Thoracic aorta (tissue), 2 donors: Measurements from ENCODE around the gene MYH6. TPM values are rescaled to one million over a fixed set of nuclear protein-coding genes. Genes with fewer than 3 reads are reported as not detected.
"Not testable (repeated sequence)": the region's sequence is repeated elsewhere in the genome, so short reads cannot be mapped to it uniquely, and the experiment has no call there.

Experiments
- ATAC-seq: fragments of 150-250 bp; one replicate; pipeline ENCODE4 v1.8.0; 2017; ENCODE audit warnings: low read depth; ENCODE audit not compliant: insufficient number of reproducible peaks, low FRiP score
- DNase-seq: peaks from one replicate; pipeline ENCODE4 v3.0.0-alpha.2; 2020; ENCODE audit warnings: low spot score
- H3K27ac ChIP-seq, 2 donors: fragments of 200-600 bp; sonication (generic); 1 replicate in 1 of 2; 2 replicates in 1 of 2; pipeline ENCODE4 v1.5.1; 2016; ENCODE audit warnings: mild to moderate bottlenecking in 2 of 2, moderate library complexity in 2 of 2
- H3K27me3 ChIP-seq: fragments of 200-600 bp; sonication (generic); replicated peaks from 2 replicates; pipeline ENCODE4 v1.6.0; 2016; ENCODE audit warnings: mild to moderate bottlenecking; ENCODE audit not compliant: insufficient read depth
- H3K36me3 ChIP-seq: fragments of 200-600 bp; sonication (generic); one replicate; pipeline ENCODE4 v1.5.1; 2016
- H3K4me1 ChIP-seq, 2 donors: fragments of 200-600 bp; sonication (generic); 1 replicate in 1 of 2; 2 replicates in 1 of 2; pipeline versions ENCODE4 v1.5.1 to v1.6.0; 2016; ENCODE audit warnings: low read depth in 2 of 2, mild to moderate bottlenecking in 1 of 2; ENCODE audit not compliant: control insufficient read depth in 1 of 2
- H3K4me3 ChIP-seq: fragments of 200-600 bp; sonication (generic); 2 replicates; pipeline ENCODE4 v1.5.1; 2016; ENCODE audit warnings: mild to moderate bottlenecking
- H3K9me3 ChIP-seq: fragments of 200-600 bp; sonication (generic); 2 replicates; pipeline ENCODE4 v1.5.1; 2016
- CTCF ChIP-seq: fragments of 200-600 bp; sonication (generic); IDR thresholded peaks from one replicate; pipeline ENCODE4 v1.5.1; 2019; ENCODE audit warnings: antibody characterized with exemption
- total RNA-seq, 2 donors: library from RNA; depleted of rRNA; stranded (reverse); fragments of >200 nt; gene quantifications; one replicate each; pipeline versions ENCODE4 v1.1.0 to v1.2.3, GENCODE V29; 2016

Gene MYH6
- not detected for total RNA-seq

GRCh38 chr14:23407516-23408306 is at the start of gene MYH6:
Gene MYH6 (minus strand): TSS chr14:23408273. CDS start chr14:23407223, 1,050 bp downstream.
- no peaks in the 10 kb centered on the region for H3K9me3 ChIP-seq
- DNase-seq (no peak), ATAC-seq (no peak)
- no peaks in the 10 kb centered on the region for H3K27me3 ChIP-seq
- H3K36me3 ChIP-seq: no peaks in the 10 kb centered on the region
- no peak within 1 kb of the TSS for H3K27ac ChIP-seq
- no peaks in the 10 kb centered on the region for H3K4me1 ChIP-seq
- TF ChIP-seq CTCF: no peak
- no peak within 1 kb of the TSS for H3K4me3 ChIP-seq

GRCh38 chr14:23456883-23457586 is 49.0 kb upstream of the MYH6 start:
- H3K27ac ChIP-seq, H3K36me3 ChIP-seq, H3K4me3 ChIP-seq, DNase-seq, H3K27me3 ChIP-seq, H3K9me3 ChIP-seq, H3K4me1 ChIP-seq, ATAC-seq: not testable (repeated sequence)

GRCh38 chr14:23454445-23454856 is 46.4 kb upstream of the MYH6 start:
- DNase-seq (no peak), ATAC-seq (no peak)
- Histone ChIP-seq H3K4me3 (no peak overlapping the region), H3K27me3 (no peaks in the 10 kb centered on the region), H3K4me1 (no peaks in the 10 kb centered on the region), H3K36me3 (no peaks in the 10 kb centered on the region), H3K9me3 (no peaks in the 10 kb centered on the region), H3K27ac (no peak overlapping the region)
- TF ChIP-seq CTCF: no peak

- no peaks in the 10 kb centered on the region for H3K27me3 ChIP-seq
- no peak overlapping the region for H3K4me3 ChIP-seq
- ATAC-seq: no peak
- no peaks in the 10 kb centered on the region for H3K9me3 ChIP-seq
- H3K36me3 ChIP-seq: no peaks in the 10 kb centered on the region
- H3K4me1 ChIP-seq: no peaks in the 10 kb centered on the region
- DNase-seq: no peak
- TF ChIP-seq CTCF: no peak
- no peak overlapping the region for H3K27ac ChIP-seq
These were observed 44.2 kb upstream of the MYH6 start for GRCh38 chr14:23452237-23452636.

GRCh38 chr14:23450379-23450778 is 42.3 kb upstream of the MYH6 start:
- ATAC-seq: no peak

More at GRCh38 chr14:23450379-23450778, 42.3 kb upstream of the MYH6 start:
- Histone ChIP-seq H3K9me3 (no peaks in the 10 kb centered on the region), H3K36me3 (no peaks in the 10 kb centered on the region), H3K4me3 (no peak overlapping the region), H3K27me3 (no peaks in the 10 kb centered on the region), H3K27ac (no peak overlapping the region), H3K4me1 (no peaks in the 10 kb centered on the region)
- DNase-seq: no peak
- no peak for TF ChIP-seq CTCF
